Measurements from ENCODE around the gene VSTM4. TPM values are rescaled to one million over a fixed set of nuclear protein-coding genes. Genes with fewer than 3 reads are reported as not detected.

Gene VSTM4
- total and polyA plus RNA-seq, 2 experiments from 2014 or later, result 0.21 to 0.66 TPM

GRCh38 chr10:49001870-49002672 is 113.3 kb downstream of the VSTM4 start:
- Mint-ChIP-seq H3K27me3 (ENCODE audit: insufficient read depth, low read depth, poor library complexity) (peaks cover 5% of the 10 kb centered on the region), H3K4me1 (peaks cover 9% of the 10 kb centered on the region), H3K9me3 (peaks cover 4% of the 10 kb centered on the region; the same call in 1 of the 3 replicates), H3K36me3 (ENCODE audit: low read depth) (no peaks in the 10 kb centered on the region), H3K4me3 (no peak overlapping the region), H3K27ac (no peak overlapping the region)
- no peaks in the 10 kb centered on the region for H3K9me2 ChIP-seq (ENCODE audit: insufficient read depth)
- no peaks in the 10 kb centered on the region for H3F3A ChIP-seq (replicated peaks; ENCODE audit: low read depth)
- H4K20me1 ChIP-seq (replicated peaks; ENCODE audit: insufficient read depth), result no peaks in the 10 kb centered on the region
- H3K4me3 ChIP-seq, result no peak overlapping the region
- TF ChIP-seq ZNF331 (CRISPR knock-in tag; IDR thresholded peaks at IDR 0.05; ENCODE audit: low read depth) (no peak), NANOG (IDR thresholded peaks at IDR 0.05; ENCODE audit: borderline replicate concordance) (no peak), ZNF462 (CRISPR knock-in tag; IDR thresholded peaks at IDR 0.05) (no peak)
- ATAC-seq (peak; percentile 31), DNase-seq (ENCODE audit: low spot score) (no peak)
- no peak overlapping the region for H3K4me2 ChIP-seq
- peak overlapping the region; percentile 57; the same call in 1 of the 2 replicates for H2AFZ ChIP-seq
- no peak overlapping the region for H3K27ac ChIP-seq (ENCODE audit: low read depth)
- H3K79me2 ChIP-seq (replicated peaks; ENCODE audit: insufficient read depth), result no peaks in the 10 kb centered on the region
- H3K4me1 ChIP-seq (ENCODE audit: insufficient read depth), result no peaks in the 10 kb centered on the region
- no peaks in the 10 kb centered on the region for H3K27me3 ChIP-seq (ENCODE audit: insufficient read depth)
- H3K36me3 ChIP-seq (ENCODE audit: insufficient read depth), result no peaks in the 10 kb centered on the region

DNA sequence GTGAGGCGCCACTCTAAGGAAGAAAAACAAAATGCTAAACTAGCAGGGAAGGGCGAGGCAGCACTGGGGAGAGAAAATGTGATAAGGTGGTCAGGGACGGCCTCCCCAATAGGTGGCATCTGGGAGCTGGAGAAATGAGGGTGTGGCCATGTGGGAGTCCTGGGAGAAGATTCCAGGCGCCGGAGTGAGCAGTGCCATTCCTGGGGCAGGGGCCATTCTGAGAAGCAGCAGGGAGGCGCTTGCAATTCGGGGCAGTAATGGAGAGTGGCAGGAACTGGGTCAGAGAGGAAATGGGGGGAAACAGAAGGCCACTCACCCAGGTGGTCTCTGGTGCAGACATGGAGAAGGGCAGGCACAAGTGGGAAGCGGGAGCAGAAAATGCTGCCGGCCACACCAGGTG is 113.9 kb downstream of the VSTM4 start:
- TF ChIP-seq CTCF (conservative IDR thresholded peaks at IDR 0.05; ENCODE audit: low read depth in 2 of 2) (peak; percentile 33 to 67), CREB1 (CRISPR knock-in tag; IDR thresholded peaks at IDR 0.05; ENCODE audit: low read depth) (no peak)
- Histone ChIP-seq H3K27ac (ENCODE audit: low read depth) (no peak overlapping the region), H3K4me3 (no peak overlapping the region), H3K4me2 (no peak overlapping the region), H3K79me2 (replicated peaks; ENCODE audit: insufficient read depth) (no peaks in the 10 kb centered on the region), H2AFZ (peak overlapping the region; percentile 57; the same call in 1 of the 2 replicates), H3K36me3 (ENCODE audit: insufficient read depth) (no peaks in the 10 kb centered on the region), H3K4me1 (ENCODE audit: insufficient read depth) (no peaks in the 10 kb centered on the region), H3K27me3 (ENCODE audit: insufficient read depth) (no peaks in the 10 kb centered on the region), H3K9me2 (ENCODE audit: insufficient read depth) (no peaks in the 10 kb centered on the region), H3F3A (replicated peaks; ENCODE audit: low read depth) (no peaks in the 10 kb centered on the region), H4K20me1 (replicated peaks; ENCODE audit: insufficient read depth) (no peaks in the 10 kb centered on the region)
- Mint-ChIP-seq H3K4me3 (no peak overlapping the region), H3K27ac (peak overlapping the region; percentile 7; the same call in 1 of the 2 replicates), H3K9me3 (peaks cover 4% of the 10 kb centered on the region; the same call in 1 of the 3 replicates), H3K27me3 (ENCODE audit: insufficient read depth, low read depth, poor library complexity) (peaks cover 5% of the 10 kb centered on the region), H3K4me1 (peaks cover 9% of the 10 kb centered on the region), H3K36me3 (ENCODE audit: low read depth) (no peaks in the 10 kb centered on the region)
- peak; percentile 76 for DNase-seq (ENCODE audit: low spot score)
- ATAC-seq, result peak; percentile 98

Data from GM23338 (cell line).